D721Med (cell line): ENCODE measurements around the gene SPDYE5.

Source experiments
- DNase-seq: peaks from one replicate; pipeline ENCODE4 v3.0.0; 2011; ENCODE audit warnings: low spot score; ENCODE audit not compliant: insufficient read length
- FAIRE-seq: peaks from 2 replicates; lab custom pipeline; 2011; peaks lifted over from hg19 to GRCh38; lab: Jason Lieb, UNC
- TF ChIP-seq, protein P1 (sequence below): IDR thresholded peaks from 2 replicates; pipeline ENCODE4 v1.5.1; 2012; ENCODE audit warnings: mild to moderate bottlenecking, control low read depth; ENCODE audit not compliant: insufficient read depth; ENCODE audit errors: missing control alignments

SPDYE5 gene

DNA sequence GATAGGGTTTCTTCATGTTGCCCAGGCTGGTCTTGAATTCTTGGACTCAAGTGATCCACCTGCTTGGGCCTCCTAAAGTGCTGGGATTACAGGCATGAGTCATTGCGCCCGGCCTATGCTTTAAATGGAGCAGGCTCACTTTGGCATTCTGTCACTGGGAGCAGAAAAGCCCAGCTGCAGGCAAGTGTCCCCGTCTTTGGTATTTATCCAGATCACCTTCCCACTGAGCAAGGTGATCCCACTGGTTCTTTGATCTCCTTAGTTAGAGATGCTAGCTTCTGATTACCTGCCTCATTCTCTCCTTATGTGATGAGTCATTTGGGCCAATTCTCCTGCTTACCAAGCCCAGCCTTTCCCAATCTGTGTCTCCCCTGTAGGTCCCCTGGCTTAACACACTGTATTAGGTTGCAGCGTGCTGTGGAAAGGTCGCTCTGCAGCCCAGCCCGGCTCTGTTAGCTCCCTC is 39.3 kb downstream of the SPDYE5 start:
- TF ChIP-seq, protein P1, sequence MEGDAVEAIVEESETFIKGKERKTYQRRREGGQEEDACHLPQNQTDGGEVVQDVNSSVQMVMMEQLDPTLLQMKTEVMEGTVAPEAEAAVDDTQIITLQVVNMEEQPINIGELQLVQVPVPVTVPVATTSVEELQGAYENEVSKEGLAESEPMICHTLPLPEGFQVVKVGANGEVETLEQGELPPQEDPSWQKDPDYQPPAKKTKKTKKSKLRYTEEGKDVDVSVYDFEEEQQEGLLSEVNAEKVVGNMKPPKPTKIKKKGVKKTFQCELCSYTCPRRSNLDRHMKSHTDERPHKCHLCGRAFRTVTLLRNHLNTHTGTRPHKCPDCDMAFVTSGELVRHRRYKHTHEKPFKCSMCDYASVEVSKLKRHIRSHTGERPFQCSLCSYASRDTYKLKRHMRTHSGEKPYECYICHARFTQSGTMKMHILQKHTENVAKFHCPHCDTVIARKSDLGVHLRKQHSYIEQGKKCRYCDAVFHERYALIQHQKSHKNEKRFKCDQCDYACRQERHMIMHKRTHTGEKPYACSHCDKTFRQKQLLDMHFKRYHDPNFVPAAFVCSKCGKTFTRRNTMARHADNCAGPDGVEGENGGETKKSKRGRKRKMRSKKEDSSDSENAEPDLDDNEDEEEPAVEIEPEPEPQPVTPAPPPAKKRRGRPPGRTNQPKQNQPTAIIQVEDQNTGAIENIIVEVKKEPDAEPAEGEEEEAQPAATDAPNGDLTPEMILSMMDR, result no peak
- FAIRE-seq (no peak), DNase-seq (no peak)

DNA sequence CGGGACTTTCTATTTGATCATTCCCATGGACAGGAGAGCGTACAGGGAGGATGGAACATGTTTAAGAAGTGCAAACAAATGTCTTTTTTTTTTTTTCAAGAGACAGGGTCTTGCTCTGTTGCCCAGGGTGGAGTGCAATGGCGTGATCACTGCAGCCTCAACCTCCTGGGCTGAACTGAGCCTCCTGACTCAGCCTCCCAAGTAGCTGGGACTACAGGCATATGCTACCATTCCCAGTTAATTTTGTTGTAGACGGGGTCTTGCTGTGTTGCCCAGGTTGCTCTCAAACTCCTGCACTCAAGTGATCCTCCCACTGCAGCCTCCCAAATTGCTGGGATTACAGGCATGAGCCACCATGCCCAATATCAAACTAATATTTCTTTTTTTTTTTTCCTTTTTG is 40.5 kb downstream of the SPDYE5 start:
- DNase-seq (no peak), FAIRE-seq (no peak)
- TF ChIP-seq, protein P1, result no peak

DNA sequence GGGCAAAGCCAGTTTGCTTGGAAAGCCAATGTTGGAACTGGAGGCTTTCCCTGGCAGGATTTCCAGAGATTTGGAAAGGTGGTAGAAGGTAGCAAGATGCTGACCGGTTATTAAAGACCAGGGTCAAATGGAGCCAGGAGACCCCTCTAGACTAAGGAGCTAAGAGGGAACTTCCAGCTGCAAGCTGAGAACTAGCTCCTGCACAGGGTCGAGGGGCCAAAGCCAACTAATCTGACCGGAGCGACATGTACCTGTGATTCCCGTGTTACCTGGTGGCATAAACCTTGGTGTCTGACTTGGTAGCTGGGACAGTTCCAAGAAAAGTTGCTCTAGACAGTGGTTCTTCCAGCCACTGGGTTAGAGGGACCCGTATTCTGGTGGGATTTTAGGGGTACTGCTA is 41.8 kb downstream of the SPDYE5 start:
- FAIRE-seq (no peak), DNase-seq (no peak)
- TF ChIP-seq, protein P1, result no peak

DNA sequence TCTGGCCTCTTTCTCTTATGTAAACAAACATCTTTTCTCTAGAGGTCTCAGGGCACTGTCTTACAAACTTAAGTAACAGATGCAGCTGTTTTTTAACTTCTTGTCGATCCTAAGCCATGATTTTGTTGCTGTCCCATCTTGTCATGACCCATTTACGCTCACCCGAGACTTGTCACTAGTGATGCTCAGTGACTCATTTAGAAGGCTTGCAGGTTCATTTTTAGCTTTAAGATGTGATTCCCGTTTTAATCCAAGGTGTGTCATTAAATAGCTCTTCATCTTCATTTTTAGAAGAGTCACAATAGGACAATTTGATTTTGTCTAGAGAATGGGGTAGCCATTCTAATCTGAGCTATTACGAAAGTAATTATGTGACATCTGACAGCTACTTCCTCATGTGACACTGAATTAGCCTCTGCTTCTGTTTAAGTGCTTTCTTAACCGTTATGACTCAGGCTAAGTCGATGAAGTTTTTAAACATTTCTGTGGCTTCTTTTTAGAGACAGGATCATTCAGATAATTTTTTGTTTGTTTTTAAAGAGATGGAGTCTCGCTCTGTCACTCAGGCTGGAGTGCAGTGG is 42.7 kb downstream of the SPDYE5 start:
- TF ChIP-seq, protein P1, result no peak
- FAIRE-seq (no peak), DNase-seq (no peak)

DNA sequence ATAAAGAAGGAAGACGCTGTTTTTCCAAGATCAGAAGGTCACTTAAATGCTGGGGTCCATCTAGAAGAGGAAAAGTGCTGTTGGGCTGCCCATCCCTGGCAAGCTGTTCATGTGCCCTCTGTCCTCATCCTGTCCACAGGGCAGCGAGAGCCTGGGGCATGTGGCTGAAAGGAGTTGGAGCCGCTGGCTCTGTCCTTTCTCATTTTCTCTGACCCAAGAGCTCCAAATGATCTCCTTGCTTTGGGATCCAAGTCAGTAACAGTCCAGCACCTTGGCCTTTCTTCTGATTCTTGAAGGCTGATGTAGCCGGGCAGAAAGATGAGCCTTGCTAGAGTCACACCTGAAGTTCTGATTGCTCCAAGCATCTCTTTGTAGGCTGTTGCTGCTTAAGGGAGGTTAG is 44.4 kb downstream of the SPDYE5 start:
- TF ChIP-seq, protein P1, result no peak
- DNase-seq (no peak), FAIRE-seq (no peak)

DNA sequence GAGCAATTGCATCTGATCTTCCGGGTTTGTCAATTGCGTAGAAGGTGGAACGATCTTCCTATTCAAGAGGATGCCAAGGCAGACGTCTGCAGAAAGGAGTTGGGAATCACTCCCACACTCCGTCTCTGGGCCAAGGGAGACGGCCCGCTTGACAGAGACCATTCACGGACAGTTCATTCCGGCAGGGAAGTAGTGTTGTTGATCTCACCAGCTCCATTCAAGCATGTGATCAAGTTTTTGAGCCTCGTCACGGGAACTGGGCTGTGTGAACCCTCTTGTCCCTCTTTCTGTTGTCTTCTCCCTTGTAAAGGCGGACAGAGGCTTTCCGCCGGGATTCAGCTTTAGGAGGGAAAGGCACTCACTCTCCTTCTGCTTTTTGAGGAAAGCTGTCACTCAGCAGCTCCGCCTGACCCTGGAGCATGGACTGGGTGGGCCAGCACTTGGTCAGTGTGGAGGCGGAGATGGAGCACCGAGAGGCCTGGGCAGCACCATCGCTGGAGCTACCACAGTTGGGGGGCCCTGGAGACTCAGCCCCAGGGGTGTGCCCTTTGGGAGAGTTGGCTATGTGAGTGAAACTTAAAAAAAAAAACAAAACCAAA is 44.9 kb downstream of the SPDYE5 start:
- DNase-seq (no peak), FAIRE-seq (no peak)
- TF ChIP-seq, protein P1, result no peak

DNA sequence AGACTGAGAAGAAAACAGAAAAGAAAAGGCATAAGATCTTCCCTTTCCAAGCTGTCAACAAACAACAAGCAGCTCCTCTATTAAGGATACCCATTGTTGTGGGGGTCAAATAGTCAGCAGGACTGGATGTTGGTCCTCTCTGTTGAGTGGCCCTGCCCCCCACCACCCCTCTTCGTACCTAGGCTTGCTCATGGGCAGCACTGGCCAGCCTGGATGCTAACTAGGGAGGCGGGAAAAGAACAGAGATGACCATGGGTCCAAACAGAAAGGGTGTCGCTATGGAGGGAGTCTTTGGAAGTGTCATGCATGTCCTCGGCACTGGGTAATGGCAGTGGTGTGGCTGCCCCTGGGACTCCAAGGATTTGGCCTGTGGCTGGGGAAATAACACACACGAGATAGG is 45.6 kb downstream of the SPDYE5 start:
- FAIRE-seq (no peak), DNase-seq (no peak)
- TF ChIP-seq, protein P1, result no peak
